BLaER1 treated with 17β-estradiol and CSF1 and Interleukin-3, amounts not matched to agents 10 nM and 100 nM (cell line): ENCODE measurements around the gene COL8A2.

Experiments
- H3K27ac ChIP-seq, 11 experiments: shearing (Covaris generic); formaldehyde crosslinking; 2 replicates each; pipeline ENCODE4 v1.8.1; 2022
- H3K27me3 ChIP-seq, 11 experiments: shearing (Covaris generic); formaldehyde crosslinking; 2 replicates each; pipeline ENCODE4 v1.8.1; 2022
- H3K36me3 ChIP-seq, 11 experiments: shearing (Covaris generic); formaldehyde crosslinking; 2 replicates each; pipeline ENCODE4 v1.8.1; 2022
- H3K4me1 ChIP-seq, 10 experiments: shearing (Covaris generic); formaldehyde crosslinking; 2 replicates each; pipeline ENCODE4 v1.8.1; 2022
- H3K4me2 ChIP-seq, 11 experiments: shearing (Covaris generic); formaldehyde crosslinking; 2 replicates each; pipeline ENCODE4 v1.8.1; 2022
- H3K4me3 ChIP-seq, 10 experiments: shearing (Covaris generic); formaldehyde crosslinking; 2 replicates each; pipeline ENCODE4 v1.8.1; 2022
- H3K9ac ChIP-seq, 11 experiments: shearing (Covaris generic); formaldehyde crosslinking; 2 replicates each; pipeline ENCODE4 v1.8.1; 2022
- H3K9me3 ChIP-seq, 11 experiments: shearing (Covaris generic); formaldehyde crosslinking; replicated peaks in 1 of 11; 2 replicates each; pipeline ENCODE4 v1.8.1; 2022
- H4K20me1 ChIP-seq, 11 experiments: shearing (Covaris generic); formaldehyde crosslinking; 2 replicates each; pipeline ENCODE4 v1.8.1; 2022
- Cebpa-rat ChIP-seq, 11 experiments: shearing (Covaris generic); IDR thresholded peaks; 2 replicates each; pipeline ENCODE4 v1.8.1; 2022

Gene COL8A2

GRCh38 chr1:36080236-36080635 is 44.8 kb downstream of the COL8A2 start:
- no peak overlapping the region for H3K9ac ChIP-seq
- H3K4me1 ChIP-seq = peaks cover 9 to 31% (median 19%) of the 10 kb centered on the region in 10 experiments; a peak in 18 of 20 replicates
- H3K4me3 ChIP-seq = no peak overlapping the region
- no peak for TF ChIP-seq Cebpa-rat (IDR thresholded peaks at IDR 0.05)
- peaks cover 0 to 22% (median 3%) of the 10 kb centered on the region in 11 experiments; a peak in 9 of 22 replicates for H3K27me3 ChIP-seq
- no peaks in the 10 kb centered on the region for H3K9me3 ChIP-seq
- H3K4me2 ChIP-seq = no peak overlapping the region
- H3K27ac ChIP-seq = no peak overlapping the region
- H4K20me1 ChIP-seq = no peaks in the 10 kb centered on the region
- H3K36me3 ChIP-seq = no peaks in the 10 kb centered on the region

- H3K9me3 ChIP-seq = no peaks in the 10 kb centered on the region
- H3K9ac ChIP-seq = no peak overlapping the region
- TF ChIP-seq Cebpa-rat (IDR thresholded peaks at IDR 0.05) = no peak
- no peak overlapping the region for H3K4me3 ChIP-seq
- H3K27me3 ChIP-seq = no peaks in the 10 kb centered on the region
- H3K36me3 ChIP-seq = no peaks in the 10 kb centered on the region
- H3K4me1 ChIP-seq = peaks cover 0 to 22% (median 11%) of the 10 kb centered on the region in 10 experiments; a peak in 15 of 20 replicates
- H4K20me1 ChIP-seq = no peaks in the 10 kb centered on the region
- H3K27ac ChIP-seq = no peak overlapping the region
- no peak overlapping the region for H3K4me2 ChIP-seq
Observed at GRCh38 chr1:36076979-36077573, 47.9 kb downstream of the COL8A2 start.

- TF ChIP-seq Cebpa-rat (IDR thresholded peaks at IDR 0.05) = no peak
- no peak overlapping the region for H3K9ac ChIP-seq
Observed at GRCh38 chr1:36070349-36070748, 54.7 kb downstream of the COL8A2 start.

GRCh38 chr1:36068866-36069265 is 56.2 kb downstream of the COL8A2 start:
- peaks cover 0 to 15% (median 0%) of the 10 kb centered on the region in 11 experiments; a peak in 4 of 22 replicates for H3K9me3 ChIP-seq
- no peak overlapping the region for H3K4me3 ChIP-seq
- no peak overlapping the region for H3K4me2 ChIP-seq
- H4K20me1 ChIP-seq = no peaks in the 10 kb centered on the region
- H3K36me3 ChIP-seq = peaks cover 0 to 2% (median 0%) of the 10 kb centered on the region in 11 experiments; a peak in 3 of 22 replicates
- peaks cover 0 to 6% (median under 1%) of the 10 kb centered on the region in 10 experiments; a peak in 8 of 20 replicates for H3K4me1 ChIP-seq
- no peaks in the 10 kb centered on the region for H3K27me3 ChIP-seq
- H3K9ac ChIP-seq = no peak overlapping the region
- no peak overlapping the region for H3K27ac ChIP-seq
- TF ChIP-seq Cebpa-rat (IDR thresholded peaks at IDR 0.05) = no peak

More at GRCh38 chr1:36070349-36070748, 54.7 kb downstream of the COL8A2 start:
- Histone ChIP-seq H3K4me3 (no peak overlapping the region), H3K9me3 (peaks cover 0 to 15% (median 0%) of the 10 kb centered on the region in 11 experiments; a peak in 4 of 22 replicates), H4K20me1 (no peaks in the 10 kb centered on the region), H3K36me3 (no peaks in the 10 kb centered on the region), H3K27ac (no peak overlapping the region), H3K27me3 (no peaks in the 10 kb centered on the region), H3K4me1 (peaks cover 0 to 20% (median 8%) of the 10 kb centered on the region in 10 experiments; a peak in 10 of 20 replicates), H3K4me2 (no peak overlapping the region)

- H3K4me2 ChIP-seq = no peak overlapping the region
- no peaks in the 10 kb centered on the region for H4K20me1 ChIP-seq
- no peaks in the 10 kb centered on the region for H3K27me3 ChIP-seq
- H3K4me3 ChIP-seq = no peak overlapping the region
- TF ChIP-seq Cebpa-rat (IDR thresholded peaks at IDR 0.05) = no peak
- H3K9me3 ChIP-seq = peaks cover 0 to 15% (median 0%) of the 10 kb centered on the region in 11 experiments; a peak in 4 of 22 replicates
- no peak overlapping the region for H3K27ac ChIP-seq
- H3K4me1 ChIP-seq = no peaks in the 10 kb centered on the region
- no peak overlapping the region for H3K9ac ChIP-seq
- peaks cover 0 to 8% (median 0%) of the 10 kb centered on the region in 11 experiments; a peak in 3 of 22 replicates for H3K36me3 ChIP-seq
Observed at GRCh38 chr1:36067871-36068270, 57.2 kb downstream of the COL8A2 start.

- Histone ChIP-seq H4K20me1 (no peaks in the 10 kb centered on the region), H3K4me1 (no peaks in the 10 kb centered on the region), H3K4me3 (no peak overlapping the region), H3K9ac (no peak overlapping the region), H3K36me3 (peaks cover 0 to 23% (median 3%) of the 10 kb centered on the region in 11 experiments; a peak in 5 of 22 replicates), H3K9me3 (no peaks in the 10 kb centered on the region), H3K27ac (no peak overlapping the region), H3K27me3 (no peaks in the 10 kb centered on the region), H3K4me2 (no peak overlapping the region)
- no peak for TF ChIP-seq Cebpa-rat (IDR thresholded peaks at IDR 0.05)
Observed at GRCh38 chr1:36062315-36062714, 62.7 kb downstream of the COL8A2 start.

GRCh38 chr1:36055706-36056105 is 69.3 kb downstream of the COL8A2 start:
- H3K9me3 ChIP-seq = no peaks in the 10 kb centered on the region
- peaks cover 8 to 44% (median 28%) of the 10 kb centered on the region in 11 experiments; a peak in 18 of 22 replicates for H3K36me3 ChIP-seq
- no peaks in the 10 kb centered on the region for H3K27me3 ChIP-seq
- H3K27ac ChIP-seq = no peak overlapping the region
- no peak overlapping the region for H3K4me3 ChIP-seq
- peaks cover 0 to 8% (median 0%) of the 10 kb centered on the region in 10 experiments; a peak in 2 of 20 replicates for H3K4me1 ChIP-seq
- H3K9ac ChIP-seq = no peak overlapping the region
- no peaks in the 10 kb centered on the region for H4K20me1 ChIP-seq
- H3K4me2 ChIP-seq = no peak overlapping the region
- TF ChIP-seq Cebpa-rat (IDR thresholded peaks at IDR 0.05) = no peak

- Histone ChIP-seq H3K9ac (no peak overlapping the region), H3K4me1 (peaks cover 0 to 8% (median 0%) of the 10 kb centered on the region in 10 experiments; a peak in 2 of 20 replicates), H3K9me3 (no peaks in the 10 kb centered on the region), H3K27ac (no peak overlapping the region), H3K27me3 (no peaks in the 10 kb centered on the region), H3K4me2 (no peak overlapping the region), H3K4me3 (no peak overlapping the region), H3K36me3 (peaks cover 15 to 51% (median 41%) of the 10 kb centered on the region in 11 experiments; a peak in 21 of 22 replicates), H4K20me1 (no peaks in the 10 kb centered on the region)
- TF ChIP-seq Cebpa-rat (IDR thresholded peaks at IDR 0.05) = no peak
Observed at GRCh38 chr1:36053978-36054377, 71.0 kb downstream of the COL8A2 start.

GRCh38 chr1:36051821-36052220 is 73.2 kb downstream of the COL8A2 start:
- no peaks in the 10 kb centered on the region for H3K27me3 ChIP-seq
- H3K4me3 ChIP-seq = no peak overlapping the region
- no peak overlapping the region for H3K4me2 ChIP-seq
- peaks cover 0 to 8% (median 0%) of the 10 kb centered on the region in 10 experiments; a peak in 2 of 20 replicates for H3K4me1 ChIP-seq
- no peak overlapping the region for H3K9ac ChIP-seq
- TF ChIP-seq Cebpa-rat (IDR thresholded peaks at IDR 0.05) = no peak
- H3K27ac ChIP-seq = no peak overlapping the region
- H3K36me3 ChIP-seq = peaks cover 36 to 72% (median 61%) of the 10 kb centered on the region in 11 experiments
- H3K9me3 ChIP-seq = peaks cover 10 to 14% (median 13%) of the 10 kb centered on the region in 11 experiments
- no peaks in the 10 kb centered on the region for H4K20me1 ChIP-seq
